Esophagus muscularis mucosa (tissue), 4 donors: Measurements from ENCODE around the gene PRR7. TPM values are rescaled to one million over a fixed set of nuclear protein-coding genes. Genes with fewer than 3 reads are reported as not detected.

Experiments
- DNase-seq: peaks from one replicate; pipeline ENCODE4 v3.0.0-alpha.2; 2017; ENCODE audit errors: extremely low spot score
- H3K27ac ChIP-seq, 4 donors: fragments of 200-600 bp; sonication (generic); replicated peaks in 1 of 4; 1 replicate in 3 of 4; 2 replicates in 1 of 4; pipeline ENCODE4 v1.5.1; 2016 to 2019; ENCODE audit warnings: mild to moderate bottlenecking in 1 of 4
- H3K27me3 ChIP-seq, 4 donors: fragments of 200-600 bp; sonication (generic); one replicate each; pipeline versions ENCODE4 v1.5.1 to v1.6.0; 2016 to 2019
- H3K36me3 ChIP-seq, 4 donors: fragments of 200-600 bp; sonication (generic); one replicate each; pipeline ENCODE4 v1.5.1; 2016 to 2019
- H3K4me1 ChIP-seq, 4 donors: fragments of 200-600 bp; sonication (generic); one replicate each; pipeline ENCODE4 v1.5.1; 2016 to 2019
- H3K4me3 ChIP-seq, 4 donors: fragments of 200-600 bp; sonication (generic); 1 replicate in 2 of 4; 2 replicates in 2 of 4; pipeline ENCODE4 v1.5.1; 2016 to 2019; ENCODE audit warnings: mild to moderate bottlenecking in 4 of 4, moderate library complexity in 1 of 4
- H3K9me3 ChIP-seq, 4 donors: fragments of 200-600 bp; sonication (generic); 1 replicate in 3 of 4; 2 replicates in 1 of 4; pipeline ENCODE4 v1.5.1; 2016 to 2019
- CTCF ChIP-seq, 3 experiments: fragments of 200-600 bp in 2 of 3; fragments of 450-650 bp in 1 of 3; sonication (generic) in 2 of 3; IDR thresholded peaks; one replicate each; pipeline ENCODE4 v1.5.1; 2017 to 2019; ENCODE audit warnings: antibody characterized with exemption in 3 of 3, mild to moderate bottlenecking in 2 of 3, moderate library complexity in 1 of 3
- EP300 ChIP-seq: sonication (generic); formaldehyde crosslinking; IDR thresholded peaks from one replicate; pipeline ENCODE4 v1.6.1; 2017; ENCODE audit warnings: antibody characterized with exemption
- POLR2A ChIP-seq: fragments of 450-650 bp; IDR thresholded peaks from one replicate; pipeline ENCODE4 v1.6.1; 2017; ENCODE audit warnings: antibody characterized with exemption, moderate library complexity, mild to moderate bottlenecking, low read depth
- POLR2AphosphoS5 ChIP-seq, 2 donors: sonication (generic); formaldehyde crosslinking; IDR thresholded peaks; one replicate each; pipeline ENCODE4 v1.6.1; 2017; ENCODE audit warnings: antibody characterized with exemption in 2 of 2
- WGBS: methylation state at CpG from one replicate; pipeline ENCODE4 v1.1.5; 2018; 5-methylcytosine and 5-hydroxymethylcytosine counted together
- intact Hi-C: fragments of 100-400 bp; cut with DNase I; formaldehyde crosslinking; loops from one replicate; pipeline ENCODE4 v1.15.1; 2023
- total RNA-seq, 4 donors: library from RNA; depleted of rRNA; stranded (reverse); fragments of >200 nt; gene quantifications; one replicate each; pipeline versions ENCODE4 v1.1.0 to v1.2.1, GENCODE V29; 2016

PRR7 gene
- total RNA-seq, 4 donors from 2014 or later, result 0.42 to 2.5 (median 1.6) TPM

GRCh38 chr5:177438468-177438867 lies 8.1 kb upstream of the PRR7 start:
- Histone ChIP-seq H3K9me3 (no peaks in the 10 kb centered on the region), H3K27me3 (no peaks in the 10 kb centered on the region), H3K4me1 (no peaks in the 10 kb centered on the region), H3K4me3 (no peak overlapping the region), H3K36me3 (peaks cover 39 to 84% (median 81%) of the 10 kb centered on the region in 4 donors), H3K27ac (no peak overlapping the region)
- no peak for TF ChIP-seq CTCF (IDR thresholded peaks at IDR 0.05)
- no peak for TF ChIP-seq POLR2AphosphoS5 (IDR thresholded peaks at IDR 0.05)
- TF ChIP-seq EP300, result no peak
- no peak for TF ChIP-seq POLR2A
- 91% methylated on average over 10 of the region's 10 CpGs for WGBS
- DNase-seq, result no peak
- intact Hi-C loops, result no loop called here

GRCh38 chr5:177439518-177440053 lies 7.0 kb upstream of the PRR7 start:
- peaks cover 27 to 73% (median 70%) of the 10 kb centered on the region in 4 donors for H3K36me3 ChIP-seq
- H3K27me3 ChIP-seq, result no peaks in the 10 kb centered on the region
- intact Hi-C loops, result no loop called here
- no peak overlapping the region for H3K27ac ChIP-seq
- no peaks in the 10 kb centered on the region for H3K9me3 ChIP-seq
- H3K4me3 ChIP-seq, result no peak overlapping the region
- 97% methylated on average over 4 of the region's 4 CpGs for WGBS
- TF ChIP-seq POLR2AphosphoS5 (IDR thresholded peaks at IDR 0.05) (no peak), CTCF (IDR thresholded peaks at IDR 0.05) (no peak), POLR2A (no peak), EP300 (no peak)
- DNase-seq, result no peak
- H3K4me1 ChIP-seq, result no peaks in the 10 kb centered on the region

GRCh38 chr5:177440211-177440989 lies 6.2 kb upstream of the PRR7 start:
- 93% methylated on average over 15 of the region's 24 CpGs for WGBS
- DNase-seq, result no peak
- Histone ChIP-seq H3K4me1 (peaks cover 0 to 2% (median under 1%) of the 10 kb centered on the region in 4 donors), H3K27me3 (no peaks in the 10 kb centered on the region), H3K27ac (no peak overlapping the region), H3K4me3 (no peak overlapping the region), H3K9me3 (no peaks in the 10 kb centered on the region), H3K36me3 (peaks cover 20 to 65% (median 62%) of the 10 kb centered on the region in 4 donors)
- intact Hi-C loops, result no loop called here
- TF ChIP-seq CTCF (IDR thresholded peaks at IDR 0.05) (no peak), EP300 (no peak), POLR2AphosphoS5 (IDR thresholded peaks at IDR 0.05) (no peak)

GRCh38 chr5:177440990-177441780 lies 5.4 kb upstream of the PRR7 start:
- intact Hi-C loops, result no loop called here
- no peak overlapping the region for H3K27ac ChIP-seq

More at GRCh38 chr5:177440990-177441780, 5.4 kb upstream of the PRR7 start:
- Histone ChIP-seq H3K4me3 (no peak overlapping the region), H3K9me3 (no peaks in the 10 kb centered on the region), H3K4me1 (peaks cover 3 to 10% (median 8%) of the 10 kb centered on the region in 4 donors), H3K27me3 (peaks cover 0 to 3% (median 0%) of the 10 kb centered on the region in 4 donors), H3K36me3 (peaks cover 13 to 57% (median 54%) of the 10 kb centered on the region in 4 donors)
- DNase-seq, result no peak
- WGBS, result 87% methylated on average over 14 of the region's 26 CpGs
- no peak for TF ChIP-seq POLR2A
- TF ChIP-seq POLR2AphosphoS5 (IDR thresholded peaks at IDR 0.05), result no peak
- TF ChIP-seq EP300, result no peak
- TF ChIP-seq CTCF (IDR thresholded peaks at IDR 0.05), result no peak
